ENCODE measurements around the gene NUP35. TPM values are rescaled to one million over a fixed set of nuclear protein-coding genes. Genes with fewer than 3 reads are reported as not detected.

Gene NUP35
- total and polyA plus RNA-seq, 12 donors, result 6.2 to 27.8 (median 16.2) TPM

DNA sequence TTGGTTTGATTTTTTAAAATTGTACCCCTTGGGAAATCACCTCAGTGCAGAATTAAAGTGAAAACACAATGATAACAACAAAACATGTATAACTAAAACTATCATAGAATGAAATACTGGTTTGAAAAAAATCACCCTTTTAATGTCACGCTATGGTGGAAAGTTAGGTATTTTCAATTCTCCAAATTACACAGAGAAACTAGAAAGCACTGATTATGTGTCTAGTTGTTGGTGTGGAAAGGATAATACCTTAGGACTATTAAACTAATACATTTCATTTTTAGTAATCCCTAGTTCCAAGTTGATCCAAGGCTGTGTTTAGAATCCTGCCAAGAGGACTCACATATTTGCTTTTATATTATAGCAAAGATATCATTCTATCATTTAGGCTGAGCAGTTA lies 71.2 kb downstream of the NUP35 start:
- TF ChIP-seq POLR2A (IDR thresholded peaks at IDR 0.05) (no peak), CTCF (IDR thresholded peaks at IDR 0.05) (no peak)
- H3K27me3 ChIP-seq, result no peaks in the 10 kb centered on the region
- DNase-seq, result no peak
- no peaks in the 10 kb centered on the region for H3K4me1 ChIP-seq (replicated peaks in 1 of 2)
- no peaks in the 10 kb centered on the region for H3K36me3 ChIP-seq (replicated peaks in 1 of 2)
- intact Hi-C loops (cut with DNase I), result no loop called here
- H3K4me3 ChIP-seq, result no peak overlapping the region
- H3K27ac ChIP-seq, result no peak overlapping the region
- WGBS, 4 donors, result 97 to 100% (median 98%) methylated on average over 1 of the region's 1 CpG
- no peaks in the 10 kb centered on the region for H3K9me3 ChIP-seq (replicated peaks in 1 of 3)

DNA sequence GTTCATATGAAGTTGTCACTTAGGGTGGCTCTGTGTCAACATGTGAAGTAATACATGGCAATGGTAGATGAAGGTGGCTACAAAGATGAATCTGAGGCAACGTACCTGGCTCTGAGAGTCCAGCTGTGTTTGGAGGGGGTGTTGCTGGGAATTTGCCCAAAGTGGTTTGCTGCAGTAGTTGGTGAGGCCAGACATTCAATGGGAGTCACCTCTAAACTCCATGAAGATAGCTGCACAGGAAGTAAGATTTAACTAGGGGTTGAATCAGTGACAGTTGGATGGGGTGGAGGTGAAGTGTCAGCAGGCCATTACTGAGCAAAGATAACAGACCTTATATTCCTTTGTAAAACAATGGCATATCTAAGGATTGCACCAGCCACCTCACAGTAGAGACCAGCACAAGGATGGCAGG lies 71.8 kb downstream of the NUP35 start:
- H3K4me3 ChIP-seq, result no peak overlapping the region
- TF ChIP-seq CTCF (IDR thresholded peaks at IDR 0.05) (no peak), POLR2A (IDR thresholded peaks at IDR 0.05) (no peak)
- H3K27me3 ChIP-seq, result no peaks in the 10 kb centered on the region
- H3K36me3 ChIP-seq (replicated peaks in 1 of 2), result no peaks in the 10 kb centered on the region
- intact Hi-C loops (cut with DNase I), result no loop called here
- H3K27ac ChIP-seq, result no peak overlapping the region
- H3K9me3 ChIP-seq (replicated peaks in 1 of 3), result no peaks in the 10 kb centered on the region
- H3K4me1 ChIP-seq (replicated peaks in 1 of 2), result no peaks in the 10 kb centered on the region
- WGBS, 4 donors, result 90 to 100% (median 95%) methylated on average over 1 of the region's 1 CpG
- DNase-seq, result no peak

- Histone ChIP-seq H3K4me3 (no peak overlapping the region), H3K27ac (no peak overlapping the region), H3K4me1 (replicated peaks in 1 of 2) (no peaks in the 10 kb centered on the region), H3K36me3 (replicated peaks in 1 of 2) (no peaks in the 10 kb centered on the region), H3K27me3 (no peaks in the 10 kb centered on the region), H3K9me3 (replicated peaks in 1 of 3) (no peaks in the 10 kb centered on the region)
- DNase-seq, result no peak
- WGBS, 4 donors, result 88 to 100% (median 95%) methylated on average over 1 of the region's 1 CpG
- intact Hi-C loops (cut with DNase I), result no loop called here
- TF ChIP-seq POLR2A (IDR thresholded peaks at IDR 0.05), result no peak
- no peak for TF ChIP-seq CTCF (IDR thresholded peaks at IDR 0.05)
Observed at GRCh38 chr2:183204397-183204796, 80.2 kb downstream of the NUP35 start.

- no peaks in the 10 kb centered on the region for H3K27me3 ChIP-seq
- TF ChIP-seq CTCF (IDR thresholded peaks at IDR 0.05), result no peak
- TF ChIP-seq POLR2A (IDR thresholded peaks at IDR 0.05), result no peak
- WGBS, 4 donors, result 70 to 91% (median 77%) methylated on average over 1 of the region's 1 CpG
Observed at GRCh38 chr2:183207110-183207509, 82.9 kb downstream of the NUP35 start.

More at GRCh38 chr2:183207110-183207509, 82.9 kb downstream of the NUP35 start:
- Histone ChIP-seq H3K4me3 (no peak overlapping the region), H3K9me3 (replicated peaks in 1 of 3) (no peaks in the 10 kb centered on the region), H3K36me3 (replicated peaks in 1 of 2) (no peaks in the 10 kb centered on the region), H3K4me1 (replicated peaks in 1 of 2) (no peaks in the 10 kb centered on the region), H3K27ac (no peak overlapping the region)
- intact Hi-C loops (cut with DNase I), result no loop called here
- no peak for DNase-seq
